ENCODE data around the gene ZNF878. TPM values are rescaled to one million over a fixed set of nuclear protein-coding genes. Genes with fewer than 3 reads are reported as not detected.

Gene ZNF878
- total and polyA plus RNA-seq, 4 donors, result 0.22 to 0.33 (median 0.25) TPM

DNA sequence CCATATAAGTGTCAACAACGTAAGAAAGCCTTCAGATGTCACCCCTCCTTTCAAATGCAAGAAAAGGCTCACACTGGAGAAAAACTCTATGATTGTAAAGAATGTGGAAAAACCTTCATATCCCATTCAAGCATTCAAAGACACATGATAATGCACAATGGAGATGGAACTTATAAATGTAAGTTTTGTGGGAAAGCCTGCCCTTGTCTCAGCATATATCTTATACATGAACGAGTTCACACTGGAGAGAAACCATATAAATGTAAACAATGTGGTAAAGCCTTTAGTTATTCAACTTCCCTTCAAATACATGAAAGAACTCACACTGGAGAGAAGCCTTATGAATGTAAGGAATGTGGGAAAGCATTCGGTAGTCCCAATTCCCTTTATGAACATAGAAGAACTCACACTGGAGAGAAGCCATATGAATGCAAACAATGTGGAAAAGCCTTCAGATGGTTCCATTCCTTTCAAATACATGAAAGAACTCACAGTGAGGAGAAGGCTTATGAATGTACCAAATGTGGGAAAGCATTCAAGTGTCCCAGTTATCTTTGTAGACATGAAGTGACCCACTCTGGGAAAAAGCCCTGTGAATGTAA lies 22.9 kb upstream of the ZNF878 start:
- 96 to 97% methylated on average over 3 of the region's 3 CpGs for WGBS, 2 donors
- Histone ChIP-seq H3K4me3 (no peak overlapping the region), H3K4me1 (ENCODE audit: control insufficient read depth in 5 of 5, insufficient read depth in 5 of 5, low read length in 5 of 5) (no peaks in the 10 kb centered on the region), H3K27ac (ENCODE audit: low read depth in 1 of 2, low read length in 1 of 2) (no peak overlapping the region), H3K36me3 (ENCODE audit: control insufficient read depth in 4 of 4, insufficient read depth in 4 of 4, low read length in 4 of 4) (peaks cover 24 to 63% (median 55%) of the 10 kb centered on the region in 4 donors), H3K9ac (ENCODE audit: insufficient read depth in 1 of 2, low read length in 2 of 2) (no peak overlapping the region), H3K27me3 (ENCODE audit: control insufficient read depth in 3 of 3, insufficient read depth in 3 of 3, low read length in 2 of 3) (no peaks in the 10 kb centered on the region), H3K9me3 (ENCODE audit: control insufficient read depth in 4 of 4, insufficient read depth in 3 of 4, low read length in 3 of 4) (peaks cover 41 to 70% (median 46%) of the 10 kb centered on the region in 4 donors)
- ATAC-seq (ENCODE audit: insufficient read depth, low FRiP score), result no peak
- DNase-seq, result peak in 1 of 3 donors; percentile 36
- TF ChIP-seq, protein P1, sequence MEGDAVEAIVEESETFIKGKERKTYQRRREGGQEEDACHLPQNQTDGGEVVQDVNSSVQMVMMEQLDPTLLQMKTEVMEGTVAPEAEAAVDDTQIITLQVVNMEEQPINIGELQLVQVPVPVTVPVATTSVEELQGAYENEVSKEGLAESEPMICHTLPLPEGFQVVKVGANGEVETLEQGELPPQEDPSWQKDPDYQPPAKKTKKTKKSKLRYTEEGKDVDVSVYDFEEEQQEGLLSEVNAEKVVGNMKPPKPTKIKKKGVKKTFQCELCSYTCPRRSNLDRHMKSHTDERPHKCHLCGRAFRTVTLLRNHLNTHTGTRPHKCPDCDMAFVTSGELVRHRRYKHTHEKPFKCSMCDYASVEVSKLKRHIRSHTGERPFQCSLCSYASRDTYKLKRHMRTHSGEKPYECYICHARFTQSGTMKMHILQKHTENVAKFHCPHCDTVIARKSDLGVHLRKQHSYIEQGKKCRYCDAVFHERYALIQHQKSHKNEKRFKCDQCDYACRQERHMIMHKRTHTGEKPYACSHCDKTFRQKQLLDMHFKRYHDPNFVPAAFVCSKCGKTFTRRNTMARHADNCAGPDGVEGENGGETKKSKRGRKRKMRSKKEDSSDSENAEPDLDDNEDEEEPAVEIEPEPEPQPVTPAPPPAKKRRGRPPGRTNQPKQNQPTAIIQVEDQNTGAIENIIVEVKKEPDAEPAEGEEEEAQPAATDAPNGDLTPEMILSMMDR (IDR thresholded peaks at IDR 0.05; ENCODE audit: control extremely low read depth, extremely low read depth), result no peak

DNA sequence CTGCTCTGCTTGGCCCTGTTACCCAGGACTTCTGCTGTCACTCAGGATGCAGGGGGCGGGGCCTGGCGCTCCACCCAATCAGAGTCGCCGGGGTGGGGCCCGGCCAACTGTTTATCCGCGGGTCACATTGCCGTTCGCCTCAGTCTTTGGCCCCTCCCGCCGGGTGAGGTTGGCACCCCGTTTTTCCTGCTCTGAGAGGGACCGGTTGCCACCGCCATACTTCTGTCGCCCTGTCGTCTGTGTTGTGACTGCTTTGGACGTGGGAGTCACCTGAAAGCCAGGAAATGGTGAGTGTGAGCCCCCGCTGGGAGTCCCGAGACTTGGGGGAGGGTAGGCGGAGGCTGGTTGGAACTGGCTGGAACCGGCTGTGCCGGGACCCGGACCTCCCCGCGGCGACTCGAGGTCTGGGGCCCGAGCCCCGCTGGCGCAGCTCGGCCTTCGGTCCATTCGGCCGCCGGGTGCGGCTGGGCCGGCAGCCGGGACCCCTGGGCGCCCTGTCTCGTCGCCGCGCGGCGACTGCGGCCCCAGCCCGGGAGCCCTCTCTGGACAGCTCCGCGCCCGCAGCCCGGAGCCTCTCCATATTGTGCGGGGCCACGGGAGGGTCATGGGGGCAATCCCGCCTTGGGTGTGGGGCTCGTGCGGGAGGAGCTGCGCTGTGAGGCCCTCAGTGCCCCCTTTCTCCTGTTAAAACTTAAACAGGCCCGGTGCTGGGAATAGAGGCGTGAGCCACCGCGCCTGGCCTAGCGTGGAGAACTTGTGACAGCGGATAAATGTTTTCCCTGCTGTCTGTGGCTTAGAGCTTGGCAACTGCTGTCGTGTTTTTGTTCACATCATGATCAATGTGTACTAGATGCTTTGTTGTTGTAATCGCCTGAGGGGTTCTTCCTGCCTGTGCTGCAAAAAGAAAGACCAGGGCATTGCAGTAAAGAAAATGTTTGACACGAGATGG lies 12.1 kb upstream of the ZNF878 start, which contains the start of gene ZNF844:
ZNF844 (plus strand) TSS at position 142 of the 949 bp plus-strand sequence; CDS start at position 285, 143 bp downstream.
- DNase-seq (peak; percentile 96 to 97 (median 96)), ATAC-seq (ENCODE audit: insufficient read depth, low FRiP score) (peak; percentile 98)
- H3K9me3 ChIP-seq (ENCODE audit: control insufficient read depth in 4 of 4, insufficient read depth in 3 of 4, low read length in 3 of 4), result peaks cover 0 to 14% (median 5%) of the 10 kb centered on the region in 4 donors
- H3K9ac ChIP-seq (ENCODE audit: insufficient read depth in 1 of 2, low read length in 2 of 2), result peak within 1 kb of the TSS; percentile 87 to 98
- H3K4me1 ChIP-seq (ENCODE audit: control insufficient read depth in 5 of 5, insufficient read depth in 5 of 5, low read length in 5 of 5), result peaks cover 0 to 8% (median 3%) of the 10 kb centered on the region in 5 donors
- 1 to 2% methylated on average over 63 to 66 of the region's 66 CpGs for WGBS, 2 donors
- peak within 1 kb of the TSS; percentile 82 for H3K4me3 ChIP-seq
- H3K27me3 ChIP-seq (ENCODE audit: control insufficient read depth in 3 of 3, insufficient read depth in 3 of 3, low read length in 2 of 3), result no peaks in the 10 kb centered on the region
- peak within 1 kb of the TSS; percentile 89 to 96 for H3K27ac ChIP-seq (ENCODE audit: low read depth in 1 of 2, low read length in 1 of 2)
- TF ChIP-seq, protein P1 (IDR thresholded peaks at IDR 0.05; ENCODE audit: control extremely low read depth, extremely low read depth), result no peak
- peaks cover 3 to 15% (median 7%) of the 10 kb centered on the region in 4 donors for H3K36me3 ChIP-seq (ENCODE audit: control insufficient read depth in 4 of 4, insufficient read depth in 4 of 4, low read length in 4 of 4)

DNA sequence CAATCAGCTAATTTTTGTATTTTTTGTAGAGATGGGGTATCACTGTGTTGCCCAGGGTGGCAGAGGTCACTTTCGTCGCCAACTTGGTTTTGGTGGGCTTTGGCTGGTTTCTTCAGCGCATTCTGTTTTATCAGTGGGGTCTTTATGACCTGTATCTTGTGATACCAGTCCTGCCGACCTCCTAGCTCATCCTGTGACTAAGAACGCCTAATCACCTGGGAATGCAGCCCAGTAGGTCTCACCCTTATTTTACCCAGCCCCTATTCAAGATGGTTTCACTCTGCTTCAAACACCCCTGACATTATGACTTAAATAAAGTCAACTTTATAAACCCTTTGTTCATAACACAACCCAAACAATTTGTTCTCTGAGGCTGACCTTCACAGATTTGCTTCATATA lies 3.0 kb upstream of the ZNF878 start:
- ATAC-seq (ENCODE audit: insufficient read depth, low FRiP score) (no peak), DNase-seq (no peak)
- no peaks in the 10 kb centered on the region for H3K27me3 ChIP-seq (ENCODE audit: control insufficient read depth in 3 of 3, insufficient read depth in 3 of 3, low read length in 2 of 3)
- H3K27ac ChIP-seq (ENCODE audit: low read depth in 1 of 2, low read length in 1 of 2), result no peak overlapping the region
- H3K36me3 ChIP-seq (ENCODE audit: control insufficient read depth in 4 of 4, insufficient read depth in 4 of 4, low read length in 4 of 4), result no peaks in the 10 kb centered on the region
- H3K9ac ChIP-seq (ENCODE audit: insufficient read depth in 1 of 2, low read length in 2 of 2), result no peak overlapping the region
- H3K9me3 ChIP-seq (ENCODE audit: control insufficient read depth in 4 of 4, insufficient read depth in 3 of 4, low read length in 3 of 4), result no peaks in the 10 kb centered on the region
- 84% methylated on average over 5 of the region's 5 CpGs for WGBS, 2 donors
- H3K4me3 ChIP-seq, result no peak overlapping the region
- H3K4me1 ChIP-seq (ENCODE audit: control insufficient read depth in 5 of 5, insufficient read depth in 5 of 5, low read length in 5 of 5), result peaks cover 0 to 6% (median 0%) of the 10 kb centered on the region in 5 donors
- TF ChIP-seq, protein P1 (IDR thresholded peaks at IDR 0.05; ENCODE audit: control extremely low read depth, extremely low read depth), result no peak
